ENCODE results near the gene RPA1.

GRCh38 chr17:1919201-1919600 is 89.4 kb downstream of the RPA1 start:
- TF ChIP-seq, protein P1, sequence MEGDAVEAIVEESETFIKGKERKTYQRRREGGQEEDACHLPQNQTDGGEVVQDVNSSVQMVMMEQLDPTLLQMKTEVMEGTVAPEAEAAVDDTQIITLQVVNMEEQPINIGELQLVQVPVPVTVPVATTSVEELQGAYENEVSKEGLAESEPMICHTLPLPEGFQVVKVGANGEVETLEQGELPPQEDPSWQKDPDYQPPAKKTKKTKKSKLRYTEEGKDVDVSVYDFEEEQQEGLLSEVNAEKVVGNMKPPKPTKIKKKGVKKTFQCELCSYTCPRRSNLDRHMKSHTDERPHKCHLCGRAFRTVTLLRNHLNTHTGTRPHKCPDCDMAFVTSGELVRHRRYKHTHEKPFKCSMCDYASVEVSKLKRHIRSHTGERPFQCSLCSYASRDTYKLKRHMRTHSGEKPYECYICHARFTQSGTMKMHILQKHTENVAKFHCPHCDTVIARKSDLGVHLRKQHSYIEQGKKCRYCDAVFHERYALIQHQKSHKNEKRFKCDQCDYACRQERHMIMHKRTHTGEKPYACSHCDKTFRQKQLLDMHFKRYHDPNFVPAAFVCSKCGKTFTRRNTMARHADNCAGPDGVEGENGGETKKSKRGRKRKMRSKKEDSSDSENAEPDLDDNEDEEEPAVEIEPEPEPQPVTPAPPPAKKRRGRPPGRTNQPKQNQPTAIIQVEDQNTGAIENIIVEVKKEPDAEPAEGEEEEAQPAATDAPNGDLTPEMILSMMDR (IDR thresholded peaks at IDR 0.05; ENCODE audit: insufficient read depth, low read length, poor library complexity, severe bottlenecking) = no peak
- no peak for TF ChIP-seq EZH2phosphoT487 (conservative IDR thresholded peaks at IDR 0.05; ENCODE audit: low read length)

Data from SU-DHL-6 (cell line).